BLaER1 (cell line): Measurements from ENCODE around the gene CPA2.
"Not testable (repeated sequence)": the region's sequence is repeated elsewhere in the genome, so short reads cannot be mapped to it uniquely, and the experiment has no call there.

ENCODE experiments used
- H3K27ac ChIP-seq: shearing (Covaris generic); formaldehyde crosslinking; 2 replicates; pipeline ENCODE4 v1.8.1; 2022
- H3K27me3 ChIP-seq: shearing (Covaris generic); formaldehyde crosslinking; 2 replicates; pipeline ENCODE4 v1.8.1; 2022
- H3K36me3 ChIP-seq: shearing (Covaris generic); formaldehyde crosslinking; 2 replicates; pipeline ENCODE4 v1.8.1; 2022
- H3K4me1 ChIP-seq: shearing (Covaris generic); formaldehyde crosslinking; 2 replicates; pipeline ENCODE4 v1.8.1; 2022
- H3K4me2 ChIP-seq: shearing (Covaris generic); formaldehyde crosslinking; 2 replicates; pipeline ENCODE4 v1.8.1; 2022
- H3K4me3 ChIP-seq: shearing (Covaris generic); formaldehyde crosslinking; 2 replicates; pipeline ENCODE4 v1.8.1; 2022
- H3K9ac ChIP-seq: shearing (Covaris generic); formaldehyde crosslinking; 2 replicates; pipeline ENCODE4 v1.8.1; 2022
- H3K9me3 ChIP-seq: shearing (Covaris generic); formaldehyde crosslinking; 2 replicates; pipeline ENCODE4 v1.8.1; 2022
- H4K20me1 ChIP-seq: shearing (Covaris generic); formaldehyde crosslinking; 2 replicates; pipeline ENCODE4 v1.8.1; 2022
- Cebpa-rat ChIP-seq: shearing (Covaris generic); IDR thresholded peaks from 2 replicates; pipeline ENCODE4 v1.8.1; 2022

The CPA2 gene

GRCh38 chr7:130228840-130229502, 37.7 kb upstream of the CPA2 start:
- H3K4me1 ChIP-seq, result peaks cover 3% of the 10 kb centered on the region; the same call in 1 of the 2 replicates
- H3K9me3 ChIP-seq, result peaks cover 13% of the 10 kb centered on the region; the same call in 1 of the 2 replicates
- no peak overlapping the region for H3K9ac ChIP-seq
- peak overlapping the region; percentile 18; the same call in 1 of the 2 replicates for H3K4me2 ChIP-seq
- H3K27me3 ChIP-seq, result no peaks in the 10 kb centered on the region
- no peaks in the 10 kb centered on the region for H4K20me1 ChIP-seq
- no peak for TF ChIP-seq Cebpa-rat
- H3K4me3 ChIP-seq, result no peak overlapping the region
- H3K27ac ChIP-seq, result no peak overlapping the region
- H3K36me3 ChIP-seq, result no peaks in the 10 kb centered on the region

DNA sequence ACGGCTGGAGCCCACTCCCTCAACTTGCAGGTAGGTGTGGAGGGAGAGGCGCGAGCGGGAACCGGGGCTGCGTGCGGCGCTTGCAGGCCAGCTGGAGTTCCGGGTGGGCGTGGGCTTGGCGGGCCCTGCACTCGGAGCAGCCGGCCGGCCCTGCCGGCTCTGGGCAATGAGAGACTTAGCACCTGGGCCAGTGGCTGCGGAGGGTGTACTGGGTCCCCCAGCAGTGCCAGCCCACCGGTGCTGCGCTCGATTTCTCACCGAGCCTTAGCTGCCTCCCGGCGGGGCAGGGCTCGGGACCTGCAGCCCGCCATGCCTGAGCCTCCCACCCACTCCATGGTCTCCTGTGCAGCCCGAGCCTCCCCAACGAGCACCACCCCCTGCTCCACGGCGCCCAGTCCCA, 36.7 kb upstream of the CPA2 start:
- H3K9ac ChIP-seq, H3K27ac ChIP-seq, H3K4me3 ChIP-seq, H3K4me2 ChIP-seq, H3K4me1 ChIP-seq, H4K20me1 ChIP-seq, H3K36me3 ChIP-seq, H3K27me3 ChIP-seq: not testable (repeated sequence)
- H3K9me3 ChIP-seq, result peaks cover 13% of the 10 kb centered on the region; the same call in 1 of the 2 replicates

DNA sequence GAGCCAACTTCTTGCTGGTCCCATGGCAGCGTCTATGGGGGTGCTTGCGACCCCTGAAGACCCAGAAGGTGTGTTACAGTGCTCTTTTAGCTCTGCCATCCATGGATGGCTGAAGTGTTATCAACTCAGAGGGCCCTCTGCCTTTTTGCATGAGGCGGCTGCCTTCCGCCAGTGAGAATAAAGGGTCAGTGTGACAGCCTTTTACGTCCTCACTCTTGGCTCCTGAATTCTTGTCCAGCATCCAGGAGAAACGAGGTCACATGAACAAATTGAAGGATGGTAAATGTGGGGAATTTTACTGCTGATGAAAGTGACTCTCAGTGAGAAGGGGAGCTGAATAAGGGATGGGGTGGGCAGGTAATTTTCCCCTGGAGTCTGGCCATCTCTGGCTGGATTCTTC, 34.9 kb upstream of the CPA2 start:
- Histone ChIP-seq H3K4me1 (peaks cover 3% of the 10 kb centered on the region; the same call in 1 of the 2 replicates), H3K9me3 (peaks cover 13% of the 10 kb centered on the region; the same call in 1 of the 2 replicates), H3K27me3 (no peaks in the 10 kb centered on the region), H3K36me3 (no peaks in the 10 kb centered on the region), H3K4me3 (no peak overlapping the region), H4K20me1 (no peaks in the 10 kb centered on the region), H3K4me2 (no peak overlapping the region), H3K9ac (no peak overlapping the region), H3K27ac (no peak overlapping the region)
- no peak for TF ChIP-seq Cebpa-rat

DNA sequence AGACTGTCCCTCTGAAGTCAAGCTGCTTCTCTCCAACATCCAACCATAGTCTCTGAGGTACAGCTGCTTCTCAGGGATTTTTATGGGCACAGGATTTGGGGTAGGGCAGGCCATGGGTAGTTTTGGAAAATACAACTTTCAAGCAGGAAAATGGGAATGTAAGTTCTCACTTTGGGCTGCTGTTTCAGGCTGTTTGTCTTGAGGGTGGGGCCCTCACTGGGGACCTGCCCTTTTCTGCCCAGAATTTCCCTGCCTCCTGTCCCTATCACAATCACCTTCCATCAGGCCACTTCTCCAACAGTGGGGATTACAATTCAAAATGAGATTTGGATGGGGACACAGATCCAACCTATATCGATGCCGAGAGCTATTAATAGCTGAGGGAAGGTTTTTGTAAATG, 34.5 kb upstream of the CPA2 start:
- no peak overlapping the region for H3K27ac ChIP-seq
- peaks cover 13% of the 10 kb centered on the region; the same call in 1 of the 2 replicates for H3K9me3 ChIP-seq
- no peak for TF ChIP-seq Cebpa-rat
- no peaks in the 10 kb centered on the region for H4K20me1 ChIP-seq
- H3K4me3 ChIP-seq, result no peak overlapping the region
- H3K27me3 ChIP-seq, result no peaks in the 10 kb centered on the region
- no peak overlapping the region for H3K9ac ChIP-seq
- H3K36me3 ChIP-seq, result no peaks in the 10 kb centered on the region
- no peak overlapping the region for H3K4me2 ChIP-seq
- H3K4me1 ChIP-seq, result peaks cover 3% of the 10 kb centered on the region; the same call in 1 of the 2 replicates

- Histone ChIP-seq H4K20me1 (no peaks in the 10 kb centered on the region), H3K4me2 (no peak overlapping the region), H3K4me1 (0 out of 2 replicates have a peak, but pooled peaks cover under 1% of the 10 kb centered on the region), H3K36me3 (no peaks in the 10 kb centered on the region), H3K27me3 (no peaks in the 10 kb centered on the region), H3K4me3 (no peak overlapping the region), H3K9ac (no peak overlapping the region), H3K27ac (no peak overlapping the region), H3K9me3 (peaks cover 13% of the 10 kb centered on the region; the same call in 1 of the 2 replicates)
- TF ChIP-seq Cebpa-rat, result no peak
Observed at GRCh38 chr7:130234078-130234477, 32.6 kb upstream of the CPA2 start.

GRCh38 chr7:130236361-130236760, 30.3 kb upstream of the CPA2 start:
- H3K9me3 ChIP-seq, H4K20me1 ChIP-seq, H3K36me3 ChIP-seq, H3K4me1 ChIP-seq, H3K27ac ChIP-seq, H3K4me3 ChIP-seq, H3K9ac ChIP-seq, H3K27me3 ChIP-seq, H3K4me2 ChIP-seq: not testable (repeated sequence)

- no peak overlapping the region for H3K9ac ChIP-seq
- H4K20me1 ChIP-seq, result no peaks in the 10 kb centered on the region
- H3K27ac ChIP-seq, result no peak overlapping the region
- no peaks in the 10 kb centered on the region for H3K9me3 ChIP-seq
- H3K4me3 ChIP-seq, result no peak overlapping the region
- TF ChIP-seq Cebpa-rat, result no peak
- no peaks in the 10 kb centered on the region for H3K4me1 ChIP-seq
- no peaks in the 10 kb centered on the region for H3K36me3 ChIP-seq
- no peaks in the 10 kb centered on the region for H3K27me3 ChIP-seq
- no peak overlapping the region for H3K4me2 ChIP-seq
Observed at GRCh38 chr7:130240240-130240639, 26.4 kb upstream of the CPA2 start.

- Histone ChIP-seq H3K9me3 (no peaks in the 10 kb centered on the region), H3K4me2 (no peak overlapping the region), H3K4me1 (no peaks in the 10 kb centered on the region), H3K27ac (no peak overlapping the region), H3K27me3 (no peaks in the 10 kb centered on the region), H3K4me3 (no peak overlapping the region), H3K9ac (no peak overlapping the region), H3K36me3 (no peaks in the 10 kb centered on the region), H4K20me1 (no peaks in the 10 kb centered on the region)
- no peak for TF ChIP-seq Cebpa-rat
Observed at GRCh38 chr7:130242198-130243014, 24.3 kb upstream of the CPA2 start.

DNA sequence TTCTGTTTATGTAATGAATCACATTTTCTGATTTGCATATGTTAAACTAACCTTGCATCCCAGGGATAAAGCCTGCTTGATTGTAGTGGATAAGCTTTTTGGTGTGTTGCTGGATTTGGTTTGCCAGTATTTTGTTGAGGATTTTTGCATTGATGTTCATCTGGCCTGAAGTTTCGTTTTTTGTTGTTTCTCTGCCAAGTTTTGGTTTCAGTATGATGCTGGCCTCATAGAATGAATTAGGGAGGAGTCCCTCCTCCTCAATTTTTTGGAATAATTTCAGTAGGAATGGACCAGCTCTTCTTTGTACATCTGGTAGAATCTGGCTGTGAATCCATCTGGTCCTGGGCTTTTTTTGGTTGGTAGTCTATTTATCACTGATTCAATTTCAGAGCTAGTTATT, 23.2 kb upstream of the CPA2 start:
- not testable (repeated sequence) for H3K27me3 ChIP-seq, H3K27ac ChIP-seq, H3K9me3 ChIP-seq, H3K4me3 ChIP-seq, H4K20me1 ChIP-seq, H3K36me3 ChIP-seq, H3K4me2 ChIP-seq, H3K9ac ChIP-seq, H3K4me1 ChIP-seq

- H3K27me3 ChIP-seq, H3K9ac ChIP-seq, H3K4me1 ChIP-seq, H3K4me3 ChIP-seq, H4K20me1 ChIP-seq, H3K9me3 ChIP-seq, H3K27ac ChIP-seq, H3K36me3 ChIP-seq, H3K4me2 ChIP-seq: not testable (repeated sequence)
Observed at GRCh38 chr7:130246491-130246890, 20.2 kb upstream of the CPA2 start.

DNA sequence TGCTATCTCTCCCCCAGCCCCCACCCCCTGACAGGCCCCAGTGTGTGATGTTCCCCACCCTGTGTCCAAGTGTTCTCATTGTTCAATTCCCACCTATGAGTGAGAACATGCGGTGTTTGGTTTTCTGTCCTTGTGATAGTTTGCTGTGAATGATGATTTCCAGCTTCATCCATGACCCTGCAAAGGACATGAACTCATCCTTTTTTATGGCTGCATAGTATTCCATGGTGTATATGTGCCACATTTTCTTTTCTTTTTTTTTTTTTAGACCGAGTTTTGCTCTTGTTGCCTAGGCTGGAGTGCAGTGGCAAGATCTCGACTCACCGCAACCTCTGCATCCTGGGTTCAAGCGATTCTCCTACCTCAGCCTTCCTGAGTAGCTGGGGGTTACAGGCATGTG, 17.8 kb upstream of the CPA2 start:
- H3K36me3 ChIP-seq, H4K20me1 ChIP-seq, H3K9ac ChIP-seq, H3K4me1 ChIP-seq, H3K4me3 ChIP-seq, H3K27ac ChIP-seq, H3K4me2 ChIP-seq, H3K27me3 ChIP-seq: not testable (repeated sequence)
- H3K9me3 ChIP-seq, result 0 out of 2 replicates have a peak, but pooled peaks cover 15% of the 10 kb centered on the region

- H3K4me3 ChIP-seq, H3K27ac ChIP-seq, H3K27me3 ChIP-seq, H4K20me1 ChIP-seq, H3K36me3 ChIP-seq, H3K9ac ChIP-seq, H3K4me1 ChIP-seq, H3K4me2 ChIP-seq: not testable (repeated sequence)
- H3K9me3 ChIP-seq, result peaks cover 18% of the 10 kb centered on the region; the same call in 1 of the 2 replicates
Observed at GRCh38 chr7:130249626-130250025, 17.0 kb upstream of the CPA2 start.
